Measurements from ENCODE around the gene YBX3. TPM values are rescaled to one million over a fixed set of nuclear protein-coding genes. Genes with fewer than 3 reads are reported as not detected.

YBX3 gene
- total RNA-seq, 2 experiments from 2014 or later = 90.7 to 96.2 TPM

GRCh38 chr12:10663869-10664268, 59.3 kb downstream of the YBX3 start:
- Mint-ChIP-seq H3K27me3 (peaks cover 14% of the 10 kb centered on the region), H3K4me3 (no peak overlapping the region), H3K36me3 (no peaks in the 10 kb centered on the region), H3K27ac (no peak overlapping the region), H3K9me3 (no peaks in the 10 kb centered on the region), H3K4me1 (ENCODE audit: low read depth) (peaks cover 4% of the 10 kb centered on the region)
- ChIA-PET CTCF (no interaction called here), POLR2A (no interaction called here)
- DNase-seq = no peak
- intact Hi-C loops (cut with micrococcal nuclease) = no loop called here

- Mint-ChIP-seq H3K9me3 (peaks cover 6% of the 10 kb centered on the region), H3K4me3 (no peak overlapping the region), H3K27me3 (peaks cover 12% of the 10 kb centered on the region), H3K4me1 (ENCODE audit: low read depth) (no peaks in the 10 kb centered on the region), H3K36me3 (no peaks in the 10 kb centered on the region), H3K27ac (no peak overlapping the region)
- DNase-seq = no peak
- intact Hi-C loops (cut with micrococcal nuclease) = no loop called here
- POLR2A ChIA-PET = no interaction called here
- CTCF ChIA-PET = no interaction called here
These were observed 61.8 kb downstream of the YBX3 start for GRCh38 chr12:10661338-10661737.

DNA sequence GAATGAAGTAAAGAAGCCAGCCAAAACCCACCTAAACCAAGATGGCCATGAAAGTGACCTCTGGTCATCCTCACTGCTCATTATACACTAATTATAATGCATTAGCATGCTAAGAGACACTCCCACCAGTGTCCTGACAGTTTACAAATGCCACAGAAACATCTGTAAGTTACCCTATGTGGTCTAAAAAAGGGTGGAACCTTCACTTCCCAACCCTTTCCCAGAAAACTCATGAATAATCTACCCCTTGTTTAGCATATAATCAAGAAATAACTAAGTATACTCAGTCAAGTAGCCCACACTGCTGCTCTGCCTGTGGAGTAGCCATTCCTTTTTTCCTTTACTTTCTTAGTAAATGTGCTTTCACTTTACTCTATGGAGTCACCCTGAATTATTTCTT, 69.1 kb downstream of the YBX3 start:
- intact Hi-C loops (cut with micrococcal nuclease) = no loop called here
- Mint-ChIP-seq H3K9me3 (peaks cover 6% of the 10 kb centered on the region), H3K4me1 (ENCODE audit: low read depth) (no peaks in the 10 kb centered on the region), H3K36me3 (no peaks in the 10 kb centered on the region), H3K27me3 (peaks cover 8% of the 10 kb centered on the region), H3K27ac (no peak overlapping the region), H3K4me3 (no peak overlapping the region)
- DNase-seq = no peak
- ChIA-PET POLR2A (no interaction called here), CTCF (no interaction called here)

DNA sequence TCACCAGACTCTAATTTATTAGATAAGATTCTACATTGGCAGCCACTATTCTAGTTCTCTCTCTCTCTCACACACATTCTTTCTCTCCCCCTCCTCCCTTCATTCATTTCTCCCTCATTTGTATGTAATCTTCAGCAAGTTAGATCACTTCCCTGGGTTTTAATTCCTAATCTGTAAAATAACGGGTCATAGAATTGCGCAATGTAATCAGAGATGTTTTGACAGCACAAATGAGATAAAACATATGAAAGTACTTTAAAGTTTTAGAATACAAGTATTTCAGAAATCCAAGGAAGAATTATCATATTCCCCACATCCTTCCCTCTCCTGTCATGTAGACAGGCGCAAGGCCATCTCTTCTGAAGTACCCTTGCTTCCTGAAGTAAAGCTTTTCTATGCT, 70.9 kb downstream of the YBX3 start:
- ChIA-PET POLR2A (no interaction called here), CTCF (no interaction called here)
- H3K27ac Mint-ChIP-seq = no peak overlapping the region
- no peak for DNase-seq
- intact Hi-C loops (cut with micrococcal nuclease) = no loop called here
- peaks cover 4% of the 10 kb centered on the region for H3K36me3 Mint-ChIP-seq
- peaks cover 11% of the 10 kb centered on the region for H3K27me3 Mint-ChIP-seq
- H3K4me1 Mint-ChIP-seq (ENCODE audit: low read depth) = no peaks in the 10 kb centered on the region
- no peak overlapping the region for H3K4me3 Mint-ChIP-seq
- H3K9me3 Mint-ChIP-seq = peaks cover 11% of the 10 kb centered on the region

Other genes with a start within 250 kb of the YBX3 start
- gene EIF2S3B, start 217.4 kb downstream of the YBX3 start, total RNA-seq = 1 to 10 TPM; 2.1 to 2.3 TPM
- gene MAGOHB, start 109.7 kb downstream of the YBX3 start, total RNA-seq = 10 to 100 TPM; 66.2 to 69.1 TPM
- not detected for gene STYK1, start 49.3 kb downstream of the YBX3 start, total RNA-seq
- not detected for gene TAS2R7, start 79.3 kb upstream of the YBX3 start, total RNA-seq
- gene TAS2R8, start 84.0 kb upstream of the YBX3 start, total RNA-seq = not detected
- not detected for gene TAS2R9, start 86.8 kb upstream of the YBX3 start, total RNA-seq
- not detected for gene TAS2R10, start 103.0 kb upstream of the YBX3 start, total RNA-seq
- gene PRR4, start 126.2 kb upstream of the YBX3 start, total RNA-seq = under 1 TPM in 1 of 2 experiments, not detected in 1; 0.57 TPM
- gene PRH1, start 160.9 kb upstream of the YBX3 start, total RNA-seq = 1 to 10 TPM; 6.5 to 6.6 TPM
- not detected for gene TAS2R13, start 186.2 kb upstream of the YBX3 start, total RNA-seq
- not detected for gene PRH2, start 205.9 kb upstream of the YBX3 start, total RNA-seq
- gene TAS2R14, start 215.9 kb upstream of the YBX3 start, total RNA-seq = 1 to 10 TPM in 1 of 2 experiments, under 1 TPM in 1; 0.62 to 1.2 TPM

Measured in activated CD4-positive, alpha-beta memory T cell treated with anti-CD3 and anti-CD28 coated beads for 36 hours (primary cell).